NB4 (cell line): Measurements from ENCODE around the gene MBNL2.

Source experiments
- DNase-seq: peaks from one replicate; pipeline ENCODE4 v3.0.0; 2010; ENCODE audit warnings: low read depth
- H3K4me3 ChIP-seq: one replicate; pipeline ENCODE4 v1.5.1; 2011; ENCODE audit warnings: mild to moderate bottlenecking, low read depth, low read length, moderate library complexity
- MYC ChIP-seq: IDR thresholded peaks from 2 replicates; pipeline ENCODE4 v1.6.1; 2011; ENCODE audit warnings: low read depth, low read length
- POLR2A ChIP-seq: IDR thresholded peaks from 2 replicates; pipeline ENCODE4 v1.6.1; 2011; ENCODE audit warnings: mild to moderate bottlenecking; ENCODE audit not compliant: insufficient read length; ENCODE audit errors: extremely low read depth
- TF ChIP-seq, protein P1 (sequence below): IDR thresholded peaks from one replicate; pipeline ENCODE4 v1.5.1; 2012; ENCODE audit warnings: low read depth, low read length
- TF ChIP-seq, protein P2 (sequence below): IDR thresholded peaks from 2 replicates; pipeline ENCODE4 v1.6.1; 2011; ENCODE audit warnings: low read depth, low read length

MBNL2 gene

DNA sequence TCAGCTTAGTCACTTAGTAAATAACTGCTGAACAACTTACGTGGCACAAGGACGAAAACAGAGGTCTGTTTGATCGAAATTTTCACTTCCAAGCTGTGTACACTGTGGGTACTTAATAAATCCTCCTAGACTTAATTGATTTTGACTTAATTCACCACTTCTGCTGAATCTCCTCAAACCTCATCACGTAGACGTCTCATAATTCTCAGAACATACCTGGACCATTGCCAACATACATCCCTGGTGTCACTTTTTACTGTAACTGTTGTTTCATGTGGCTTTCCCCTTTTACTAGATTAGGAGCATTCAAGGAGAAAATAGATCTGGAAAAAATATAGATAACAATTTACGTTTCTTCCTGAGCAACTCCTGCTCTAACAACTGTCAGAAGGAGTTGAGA, 105.0 kb downstream of the MBNL2 start:
- no peak for DNase-seq
- H3K4me3 ChIP-seq, result no peak overlapping the region
- TF ChIP-seq MYC (no peak), POLR2A (no peak)
- TF ChIP-seq, protein P1, sequence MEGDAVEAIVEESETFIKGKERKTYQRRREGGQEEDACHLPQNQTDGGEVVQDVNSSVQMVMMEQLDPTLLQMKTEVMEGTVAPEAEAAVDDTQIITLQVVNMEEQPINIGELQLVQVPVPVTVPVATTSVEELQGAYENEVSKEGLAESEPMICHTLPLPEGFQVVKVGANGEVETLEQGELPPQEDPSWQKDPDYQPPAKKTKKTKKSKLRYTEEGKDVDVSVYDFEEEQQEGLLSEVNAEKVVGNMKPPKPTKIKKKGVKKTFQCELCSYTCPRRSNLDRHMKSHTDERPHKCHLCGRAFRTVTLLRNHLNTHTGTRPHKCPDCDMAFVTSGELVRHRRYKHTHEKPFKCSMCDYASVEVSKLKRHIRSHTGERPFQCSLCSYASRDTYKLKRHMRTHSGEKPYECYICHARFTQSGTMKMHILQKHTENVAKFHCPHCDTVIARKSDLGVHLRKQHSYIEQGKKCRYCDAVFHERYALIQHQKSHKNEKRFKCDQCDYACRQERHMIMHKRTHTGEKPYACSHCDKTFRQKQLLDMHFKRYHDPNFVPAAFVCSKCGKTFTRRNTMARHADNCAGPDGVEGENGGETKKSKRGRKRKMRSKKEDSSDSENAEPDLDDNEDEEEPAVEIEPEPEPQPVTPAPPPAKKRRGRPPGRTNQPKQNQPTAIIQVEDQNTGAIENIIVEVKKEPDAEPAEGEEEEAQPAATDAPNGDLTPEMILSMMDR, result no peak
- TF ChIP-seq, protein P2, sequence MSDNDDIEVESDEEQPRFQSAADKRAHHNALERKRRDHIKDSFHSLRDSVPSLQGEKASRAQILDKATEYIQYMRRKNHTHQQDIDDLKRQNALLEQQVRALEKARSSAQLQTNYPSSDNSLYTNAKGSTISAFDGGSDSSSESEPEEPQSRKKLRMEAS, result no peak

DNA sequence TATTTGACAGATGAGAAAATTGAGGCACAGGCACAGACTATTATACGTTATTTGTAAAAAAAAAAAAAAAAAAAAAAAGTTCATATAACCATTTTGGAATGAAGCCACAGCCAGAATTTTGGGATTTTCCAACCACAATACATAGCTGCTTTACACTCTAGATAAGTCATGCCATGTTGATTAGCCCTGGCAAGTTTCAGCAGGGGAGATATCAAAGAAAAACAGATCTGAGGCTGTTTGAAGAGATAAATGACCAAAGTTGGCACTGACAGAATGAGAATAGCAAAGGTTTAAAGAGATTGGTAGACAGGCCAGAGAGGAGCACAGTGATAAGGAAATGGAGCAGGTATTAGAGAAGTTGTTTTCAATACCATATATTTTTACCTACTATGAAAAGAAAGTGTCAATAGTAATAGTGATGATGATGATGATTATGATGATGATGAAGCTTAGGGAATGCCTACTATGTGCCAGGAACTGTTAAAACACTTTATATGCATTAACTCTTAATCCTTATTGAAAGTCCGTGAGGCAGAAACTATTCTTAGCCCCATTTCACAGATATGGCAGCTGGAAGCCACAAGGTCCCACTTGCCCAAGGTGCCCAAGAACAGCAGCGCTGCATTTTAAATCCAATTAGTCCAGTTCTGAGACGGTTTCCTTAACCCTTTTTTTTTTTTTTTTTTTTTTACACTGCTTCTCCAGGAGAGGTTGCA, 105.5 kb downstream of the MBNL2 start:
- TF ChIP-seq, protein P2, result no peak
- TF ChIP-seq MYC (no peak), POLR2A (no peak)
- TF ChIP-seq, protein P1, result no peak
- DNase-seq, result no peak
- H3K4me3 ChIP-seq, result no peak overlapping the region

DNA sequence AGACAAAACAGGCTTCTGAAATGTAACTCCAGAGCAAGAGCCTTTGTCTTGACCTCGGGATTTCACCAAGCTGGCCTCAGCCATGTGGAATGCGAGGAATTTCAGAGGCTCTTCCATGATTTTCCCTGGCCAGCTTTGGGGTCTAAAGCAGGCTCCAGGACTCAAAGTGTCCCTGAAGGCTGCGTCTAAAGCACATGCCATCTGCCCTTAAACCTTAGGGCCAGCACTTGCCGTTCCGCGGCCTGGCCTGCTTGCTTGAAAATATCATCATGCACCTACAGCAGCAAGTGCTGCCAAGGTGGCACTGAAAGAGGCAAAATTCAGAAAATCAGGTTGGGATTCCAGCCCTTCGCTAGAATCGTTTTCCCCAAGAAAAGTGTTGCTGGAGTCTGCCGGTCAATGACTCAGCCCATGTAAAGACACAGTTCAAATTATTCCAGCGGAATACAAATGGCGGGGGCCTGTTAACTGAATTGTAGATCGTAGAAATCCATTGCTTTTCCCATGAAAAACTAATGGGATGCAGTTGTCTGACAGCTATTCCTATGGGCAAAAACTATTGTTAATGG, 106.2 kb downstream of the MBNL2 start:
- TF ChIP-seq, protein P2, result no peak
- no peak overlapping the region for H3K4me3 ChIP-seq
- no peak for DNase-seq

DNA sequence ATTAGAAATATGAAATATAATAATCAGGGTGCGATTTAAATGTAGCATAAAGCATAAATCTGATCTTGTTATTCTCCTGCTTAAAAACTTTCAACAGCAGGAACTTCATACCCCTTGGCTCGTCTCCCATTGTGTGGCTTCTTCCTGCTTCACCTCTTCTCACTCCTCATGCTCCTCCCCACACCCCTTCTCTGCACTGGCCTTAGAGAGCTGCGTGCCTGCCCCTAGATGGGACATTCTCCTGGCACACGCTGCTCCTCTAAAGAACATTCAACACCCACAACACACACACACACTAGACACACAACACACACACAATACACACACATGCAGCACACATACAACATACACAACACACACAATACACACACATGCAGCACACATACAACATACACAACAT, 107.2 kb downstream of the MBNL2 start:
- TF ChIP-seq MYC, result no peak
- TF ChIP-seq POLR2A, result no peak
- TF ChIP-seq, protein P1, result no peak
- TF ChIP-seq, protein P2, result no peak
- H3K4me3 ChIP-seq, result no peak overlapping the region
- no peak for DNase-seq

DNA sequence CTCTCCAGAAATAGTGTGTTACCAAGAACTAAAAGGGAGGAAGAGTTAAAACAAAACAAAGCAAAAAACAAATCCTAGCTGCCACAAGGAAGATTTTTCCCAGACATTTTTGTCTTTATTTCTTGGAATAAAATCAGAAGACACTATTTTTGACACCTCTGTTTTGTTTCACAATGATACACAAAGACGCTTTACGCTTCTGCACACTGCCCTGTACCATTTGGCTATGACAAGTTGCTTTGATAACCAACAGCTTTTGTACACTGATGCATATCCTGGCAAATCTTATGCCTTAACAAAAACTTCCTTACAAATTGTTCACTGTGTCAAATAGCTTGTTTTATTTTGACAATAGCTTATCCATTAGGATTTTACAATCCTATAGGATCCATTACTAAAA, 108.3 kb downstream of the MBNL2 start:
- H3K4me3 ChIP-seq, result no peak overlapping the region
- TF ChIP-seq, protein P2, result no peak
- TF ChIP-seq, protein P1, result no peak
- TF ChIP-seq MYC, result no peak
- TF ChIP-seq POLR2A, result no peak
- no peak for DNase-seq

DNA sequence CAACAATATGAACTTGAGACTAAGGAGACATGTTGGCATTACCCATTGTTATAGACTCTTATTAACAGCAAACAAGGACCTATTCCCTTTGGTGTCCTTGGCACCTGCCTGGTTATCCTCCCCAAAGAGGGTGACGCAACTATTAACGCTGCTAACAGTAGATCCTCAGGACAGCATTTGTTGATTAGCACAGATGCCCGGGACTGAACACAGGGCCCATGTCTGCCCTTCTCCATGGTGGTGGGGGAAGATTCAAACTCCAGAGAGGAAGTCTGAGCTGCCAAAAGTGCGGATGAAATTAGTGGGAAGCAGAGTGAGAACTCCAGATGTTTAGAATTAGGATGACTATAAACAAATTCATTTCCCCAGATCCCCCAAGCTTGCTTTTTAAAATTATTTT, 110.6 kb downstream of the MBNL2 start:
- no peak overlapping the region for H3K4me3 ChIP-seq
- TF ChIP-seq, protein P2, result no peak
- TF ChIP-seq, protein P1, result no peak
- TF ChIP-seq POLR2A (no peak), MYC (no peak)
- DNase-seq, result no peak
